GM12892 (cell line): ENCODE data around the gene LRRC58.

Source experiments
- DNase-seq: peaks from one replicate; pipeline ENCODE4 v3.0.0; 2011; ENCODE audit not compliant: insufficient read length
- FAIRE-seq: peaks from 2 replicates; lab custom pipeline; 2011; peaks lifted over from hg19 to GRCh38; lab: Jason Lieb, UNC
- POLR2A ChIP-seq: IDR thresholded peaks from 2 replicates; pipeline ENCODE4 v1.6.1; 2011; ENCODE audit warnings: low read depth, low read length, control low read depth
- POLR2AphosphoS5 ChIP-seq: IDR thresholded peaks from 2 replicates; pipeline ENCODE4 v1.6.1; 2011; ENCODE audit warnings: low read depth, low read length, control low read depth
- TAF1 ChIP-seq: IDR thresholded peaks from 2 replicates; pipeline ENCODE4 v1.6.1; 2011; ENCODE audit warnings: low read depth, mild to moderate bottlenecking, control low read depth, low read length, borderline replicate concordance

Gene LRRC58

GRCh38 chr3:120274739-120275167, 74.4 kb downstream of the LRRC58 start:
- FAIRE-seq: no peak
- TF ChIP-seq POLR2AphosphoS5 (no peak), POLR2A (no peak), TAF1 (no peak)
- no peak for DNase-seq
